ENCODE results near the gene TMEM131. TPM values are rescaled to one million over a fixed set of nuclear protein-coding genes. Genes with fewer than 3 reads are reported as not detected.

The TMEM131 gene
- total RNA-seq, 1 experiment from 2014 or later: 21.9 TPM

DNA sequence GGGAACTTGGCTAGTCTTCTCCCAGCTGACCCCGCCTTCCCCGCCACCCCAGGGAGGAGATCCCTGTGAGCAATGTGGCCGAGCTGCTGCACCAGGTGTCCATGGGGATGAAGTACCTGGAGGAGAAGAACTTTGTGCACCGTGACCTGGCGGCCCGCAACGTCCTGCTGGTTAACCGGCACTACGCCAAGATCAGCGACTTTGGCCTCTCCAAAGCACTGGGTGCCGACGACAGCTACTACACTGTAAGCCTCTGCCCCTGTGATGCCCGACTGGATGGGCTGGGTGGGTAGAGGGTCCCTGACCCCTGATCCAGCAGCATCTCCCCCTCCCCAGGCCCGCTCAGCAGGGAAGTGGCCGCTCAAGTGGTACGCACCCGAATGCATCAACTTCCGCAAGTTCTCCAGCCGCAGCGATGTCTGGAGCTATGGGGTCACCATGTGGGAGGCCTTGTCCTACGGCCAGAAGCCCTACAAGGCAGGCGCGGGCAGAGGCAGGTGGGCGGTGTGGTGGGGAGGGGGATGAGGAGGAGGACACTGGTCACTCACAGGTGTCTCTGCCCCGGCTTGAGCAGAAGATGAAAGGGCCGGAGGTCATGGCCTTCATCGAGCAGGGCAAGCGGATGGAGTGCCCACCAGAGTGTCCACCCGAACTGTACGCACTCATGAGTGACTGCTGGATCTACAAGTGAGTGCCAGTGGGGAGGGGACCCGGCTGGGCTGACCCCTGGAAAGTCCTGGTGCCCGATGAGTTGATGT is 258.1 kb downstream of the TMEM131 start (continued):
- TF ChIP-seq E2F1 (CRISPR knock-in tag; IDR thresholded peaks at IDR 0.05) (no peak), CDX4 (CRISPR knock-in tag; IDR thresholded peaks at IDR 0.05; ENCODE audit: borderline replicate concordance) (no peak), ZNF138 (CRISPR knock-in tag; conservative IDR thresholded peaks at IDR 0.05) (no peak), AFF4 (CRISPR knock-in tag; IDR thresholded peaks at IDR 0.05; ENCODE audit: borderline replicate concordance) (no peak), SOX15 (CRISPR knock-in tag; IDR thresholded peaks at IDR 0.05) (no peak)

GRCh38 chr2:97736608-97737330 is 259.0 kb downstream of the TMEM131 start:
- Mint-ChIP-seq H3K4me3 (no peak overlapping the region), H3K27ac (no peak overlapping the region), H3K36me3 (no peaks in the 10 kb centered on the region), H3K27me3 (ENCODE audit: low read depth) (no peaks in the 10 kb centered on the region), H3K9me3 (no peaks in the 10 kb centered on the region), H3K4me1 (peaks cover 7% of the 10 kb centered on the region)
- ATAC-seq: no peak
- CTCF ChIA-PET: interaction anchor here (1.0 to 1.2 kb wide), 2 partner anchors 12 to 37 kb away, joined by 3 read pairs; no protein-coding TSS in a partner anchor
- no peak for DNase-seq (ENCODE audit: low spot score)
- POLR2A ChIA-PET: no interaction called here
- TF ChIP-seq, protein P1, sequence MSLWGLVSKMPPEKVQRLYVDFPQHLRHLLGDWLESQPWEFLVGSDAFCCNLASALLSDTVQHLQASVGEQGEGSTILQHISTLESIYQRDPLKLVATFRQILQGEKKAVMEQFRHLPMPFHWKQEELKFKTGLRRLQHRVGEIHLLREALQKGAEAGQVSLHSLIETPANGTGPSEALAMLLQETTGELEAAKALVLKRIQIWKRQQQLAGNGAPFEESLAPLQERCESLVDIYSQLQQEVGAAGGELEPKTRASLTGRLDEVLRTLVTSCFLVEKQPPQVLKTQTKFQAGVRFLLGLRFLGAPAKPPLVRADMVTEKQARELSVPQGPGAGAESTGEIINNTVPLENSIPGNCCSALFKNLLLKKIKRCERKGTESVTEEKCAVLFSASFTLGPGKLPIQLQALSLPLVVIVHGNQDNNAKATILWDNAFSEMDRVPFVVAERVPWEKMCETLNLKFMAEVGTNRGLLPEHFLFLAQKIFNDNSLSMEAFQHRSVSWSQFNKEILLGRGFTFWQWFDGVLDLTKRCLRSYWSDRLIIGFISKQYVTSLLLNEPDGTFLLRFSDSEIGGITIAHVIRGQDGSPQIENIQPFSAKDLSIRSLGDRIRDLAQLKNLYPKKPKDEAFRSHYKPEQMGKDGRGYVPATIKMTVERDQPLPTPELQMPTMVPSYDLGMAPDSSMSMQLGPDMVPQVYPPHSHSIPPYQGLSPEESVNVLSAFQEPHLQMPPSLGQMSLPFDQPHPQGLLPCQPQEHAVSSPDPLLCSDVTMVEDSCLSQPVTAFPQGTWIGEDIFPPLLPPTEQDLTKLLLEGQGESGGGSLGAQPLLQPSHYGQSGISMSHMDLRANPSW (CRISPR knock-in tag; conservative IDR thresholded peaks at IDR 0.05; ENCODE audit: low read depth): no peak
- TF ChIP-seq FOXK1 (CRISPR knock-in tag; IDR thresholded peaks at IDR 0.05): no peak
- TF ChIP-seq ZNF532 (CRISPR knock-in tag; IDR thresholded peaks at IDR 0.05; ENCODE audit: borderline replicate concordance): no peak
- TF ChIP-seq ZNF263 (CRISPR knock-in tag; IDR thresholded peaks at IDR 0.05; ENCODE audit: low read depth): no peak
- TF ChIP-seq, protein P2, sequence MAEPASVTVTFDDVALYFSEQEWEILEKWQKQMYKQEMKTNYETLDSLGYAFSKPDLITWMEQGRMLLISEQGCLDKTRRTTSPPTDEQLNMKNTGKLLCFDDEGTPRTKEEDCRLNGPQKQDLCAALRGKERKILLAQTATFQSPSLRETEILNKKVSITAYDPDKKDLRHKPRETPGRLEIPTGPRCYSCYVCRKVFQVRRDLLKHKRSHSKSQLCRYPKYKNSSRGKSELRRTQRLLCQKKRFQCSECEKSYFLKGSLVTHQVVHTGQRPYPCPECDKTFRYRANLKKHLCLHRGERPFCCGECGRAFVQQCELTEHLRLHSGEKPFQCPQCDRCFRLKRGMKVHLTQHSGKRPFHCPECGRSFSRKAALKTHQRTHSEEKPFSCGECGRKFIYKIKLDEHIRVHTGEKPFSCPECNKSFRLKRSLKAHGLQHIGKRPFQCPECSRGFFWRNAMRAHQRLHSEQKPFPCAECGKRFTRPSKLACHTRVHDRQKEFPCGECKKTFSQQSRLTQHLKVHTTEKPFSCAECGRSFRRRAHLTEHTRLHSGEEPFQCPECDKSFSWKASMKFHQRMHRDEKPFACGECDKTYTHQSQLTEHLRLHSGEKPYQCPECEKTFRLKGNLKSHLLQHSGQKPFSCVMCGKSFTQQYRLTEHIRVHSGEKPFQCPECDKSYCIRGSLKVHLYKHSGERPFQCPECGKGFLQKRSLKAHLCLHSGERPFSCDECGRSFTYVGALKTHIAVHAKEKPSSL (CRISPR knock-in tag; conservative IDR thresholded peaks at IDR 0.05): no peak
- no peak for TF ChIP-seq RELA (CRISPR knock-in tag; IDR thresholded peaks at IDR 0.05; ENCODE audit: borderline replicate concordance)
- no peak for TF ChIP-seq GABPB1 (CRISPR knock-in tag; IDR thresholded peaks at IDR 0.05)
- TF ChIP-seq, protein P3, sequence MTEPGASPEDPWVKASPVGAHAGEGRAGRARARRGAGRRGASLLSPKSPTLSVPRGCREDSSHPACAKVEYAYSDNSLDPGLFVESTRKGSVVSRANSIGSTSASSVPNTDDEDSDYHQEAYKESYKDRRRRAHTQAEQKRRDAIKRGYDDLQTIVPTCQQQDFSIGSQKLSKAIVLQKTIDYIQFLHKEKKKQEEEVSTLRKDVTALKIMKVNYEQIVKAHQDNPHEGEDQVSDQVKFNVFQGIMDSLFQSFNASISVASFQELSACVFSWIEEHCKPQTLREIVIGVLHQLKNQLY (CRISPR knock-in tag; IDR thresholded peaks at IDR 0.05): no peak
- TF ChIP-seq, protein P4, sequence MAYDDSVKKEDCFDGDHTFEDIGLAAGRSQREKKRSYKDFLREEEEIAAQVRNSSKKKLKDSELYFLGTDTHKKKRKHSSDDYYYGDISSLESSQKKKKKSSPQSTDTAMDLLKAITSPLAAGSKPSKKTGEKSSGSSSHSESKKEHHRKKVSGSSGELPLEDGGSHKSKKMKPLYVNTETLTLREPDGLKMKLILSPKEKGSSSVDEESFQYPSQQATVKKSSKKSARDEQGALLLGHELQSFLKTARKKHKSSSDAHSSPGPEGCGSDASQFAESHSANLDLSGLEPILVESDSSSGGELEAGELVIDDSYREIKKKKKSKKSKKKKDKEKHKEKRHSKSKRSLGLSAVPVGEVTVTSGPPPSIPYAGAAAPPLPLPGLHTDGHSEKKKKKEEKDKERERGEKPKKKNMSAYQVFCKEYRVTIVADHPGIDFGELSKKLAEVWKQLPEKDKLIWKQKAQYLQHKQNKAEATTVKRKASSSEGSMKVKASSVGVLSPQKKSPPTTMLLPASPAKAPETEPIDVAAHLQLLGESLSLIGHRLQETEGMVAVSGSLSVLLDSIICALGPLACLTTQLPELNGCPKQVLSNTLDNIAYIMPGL (CRISPR knock-in tag; IDR thresholded peaks at IDR 0.05): no peak

Measured in WTC11 (cell line).